HFFc6 (cell line): ENCODE data around the gene ATN1. TPM values are rescaled to one million over a fixed set of nuclear protein-coding genes. Genes with fewer than 3 reads are reported as not detected.
"Not testable (repeated sequence)": the region's sequence is repeated elsewhere in the genome, so short reads cannot be mapped to it uniquely, and the experiment has no call there.

ENCODE experiments used
- DNase-seq: peaks from one replicate; pipeline ENCODE4 v3.0.0-alpha.2; 2018
- H3K27ac Mint-ChIP-seq: 2 replicates; pipeline ENCODE4 v1.8.0; 2020; ENCODE audit warnings: mild to moderate bottlenecking, mixed read lengths
- H3K27me3 Mint-ChIP-seq: 2 replicates; pipeline ENCODE4 v1.8.0; 2021; ENCODE audit warnings: mild to moderate bottlenecking, moderate library complexity, mixed read lengths; ENCODE audit not compliant: insufficient read depth
- H3K36me3 Mint-ChIP-seq: 2 replicates; pipeline ENCODE4 v1.8.0; 2021; ENCODE audit warnings: low read depth, mixed read lengths
- H3K4me1 Mint-ChIP-seq: 2 replicates; pipeline ENCODE4 v1.8.0; 2020; ENCODE audit warnings: low read depth, mixed read lengths
- H3K4me3 Mint-ChIP-seq: 2 replicates; pipeline ENCODE4 v1.8.0; 2020; ENCODE audit warnings: mild to moderate bottlenecking, moderate library complexity, mixed read lengths
- H3K9me3 Mint-ChIP-seq: 2 replicates; pipeline ENCODE4 v1.8.0; 2020; ENCODE audit warnings: mild to moderate bottlenecking, mixed read lengths
- total RNA-seq, 6 experiments: library from RNA; stranded (reverse); fragmentation: NEBNext Ultra II Directional; extraction: Animal tissue kit (Norgen Biotek cat#: 25700); gene quantifications; 2 replicates in 1 of 6; 3 replicates in 5 of 6; pipeline ENCODE4 v1.2.3, GENCODE V29; 2021
- TF ChIP-seq, protein P1 (sequence below): fragments of 200-600 bp; sonication (generic); IDR thresholded peaks from 2 replicates; pipeline ENCODE4 v1.5.0; 2021; ENCODE audit warnings: antibody characterized with exemption, mild to moderate bottlenecking

ATN1 gene
- total RNA-seq, 6 experiments from 2014 or later, result 96.8 to 120 (median 107) TPM

DNA sequence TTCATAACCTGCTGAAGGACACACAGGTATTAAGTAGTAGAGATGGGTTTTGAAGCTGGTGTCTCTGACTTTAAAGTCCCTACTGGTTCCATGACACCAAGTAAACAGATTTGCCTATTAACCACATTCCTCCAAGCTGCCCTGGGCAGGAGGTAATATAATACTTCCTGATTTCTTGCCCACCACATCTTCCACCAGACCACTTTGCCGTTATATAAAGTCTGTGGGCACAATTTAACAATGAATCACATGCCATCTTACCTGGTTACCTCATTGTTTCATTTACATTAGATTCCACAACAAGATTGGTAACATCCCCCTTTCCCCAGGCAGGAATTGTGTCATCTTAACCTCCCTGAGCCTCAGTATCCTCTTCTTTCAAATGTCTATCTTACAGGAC is 24.0 kb upstream of the ATN1 start:
- Mint-ChIP-seq H3K27ac (no peak overlapping the region), H3K4me1 (no peaks in the 10 kb centered on the region)

DNA sequence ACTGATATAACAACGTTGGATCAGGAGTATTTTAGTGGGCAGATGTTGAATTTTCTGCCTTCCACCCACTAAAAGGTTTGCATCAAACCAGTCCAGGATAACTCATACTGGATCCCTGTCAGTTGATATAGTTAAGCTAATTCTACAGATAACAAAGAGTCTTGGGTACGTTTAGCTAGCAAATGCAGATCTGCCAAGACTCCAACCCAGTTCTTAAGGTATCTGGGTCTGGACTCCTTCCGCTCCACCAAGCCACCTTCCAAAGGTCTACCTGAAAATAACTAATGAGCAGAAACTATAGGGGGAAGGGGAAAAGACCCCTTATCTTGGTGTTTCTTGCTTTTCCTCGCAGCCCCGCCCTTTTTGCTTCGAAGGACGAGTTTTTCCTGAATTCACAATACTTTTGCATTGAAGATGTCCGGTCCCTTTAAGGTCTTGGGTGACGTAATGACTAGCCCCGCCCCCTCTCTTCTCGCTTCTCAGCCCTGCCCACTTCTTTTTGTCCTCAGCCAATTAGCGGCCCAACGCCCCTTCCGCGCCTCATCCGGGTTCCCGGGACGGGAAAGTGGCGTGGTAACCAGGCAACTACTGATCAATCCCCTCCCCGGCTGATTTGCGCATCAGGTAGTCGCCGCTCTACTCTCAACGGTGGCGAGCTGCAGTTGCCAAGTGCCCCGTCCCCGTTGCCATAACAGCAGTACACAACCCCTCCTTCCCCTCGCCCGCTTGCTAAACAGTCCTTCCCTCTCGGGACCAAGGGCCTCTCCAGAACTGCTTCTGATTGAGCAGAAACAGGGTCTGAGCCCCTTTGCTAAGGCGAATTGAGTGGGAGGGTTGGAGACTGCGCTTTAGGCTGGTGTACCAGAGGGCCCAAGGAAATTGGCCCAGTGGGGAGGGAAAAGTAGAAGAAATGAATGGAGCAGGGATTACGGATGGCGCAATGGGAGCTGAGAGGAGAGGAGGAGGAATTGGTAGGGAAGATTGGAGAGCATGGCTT is 23.2 kb upstream of the ATN1 start, which contains the start of gene LRRC23:
Gene LRRC23, plus strand, starts transcription at position 543 of the 997 bp plus-strand sequence. CDS start 812 bp downstream, outside the sequence.
- TF ChIP-seq, protein P1, sequence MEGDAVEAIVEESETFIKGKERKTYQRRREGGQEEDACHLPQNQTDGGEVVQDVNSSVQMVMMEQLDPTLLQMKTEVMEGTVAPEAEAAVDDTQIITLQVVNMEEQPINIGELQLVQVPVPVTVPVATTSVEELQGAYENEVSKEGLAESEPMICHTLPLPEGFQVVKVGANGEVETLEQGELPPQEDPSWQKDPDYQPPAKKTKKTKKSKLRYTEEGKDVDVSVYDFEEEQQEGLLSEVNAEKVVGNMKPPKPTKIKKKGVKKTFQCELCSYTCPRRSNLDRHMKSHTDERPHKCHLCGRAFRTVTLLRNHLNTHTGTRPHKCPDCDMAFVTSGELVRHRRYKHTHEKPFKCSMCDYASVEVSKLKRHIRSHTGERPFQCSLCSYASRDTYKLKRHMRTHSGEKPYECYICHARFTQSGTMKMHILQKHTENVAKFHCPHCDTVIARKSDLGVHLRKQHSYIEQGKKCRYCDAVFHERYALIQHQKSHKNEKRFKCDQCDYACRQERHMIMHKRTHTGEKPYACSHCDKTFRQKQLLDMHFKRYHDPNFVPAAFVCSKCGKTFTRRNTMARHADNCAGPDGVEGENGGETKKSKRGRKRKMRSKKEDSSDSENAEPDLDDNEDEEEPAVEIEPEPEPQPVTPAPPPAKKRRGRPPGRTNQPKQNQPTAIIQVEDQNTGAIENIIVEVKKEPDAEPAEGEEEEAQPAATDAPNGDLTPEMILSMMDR, result no peak
- Mint-ChIP-seq H3K27me3 (no peaks in the 10 kb centered on the region; the same call in 1 of the 2 replicates), H3K27ac (no peak within 1 kb of the TSS), H3K36me3 (no peaks in the 10 kb centered on the region), H3K4me3 (no peak within 1 kb of the TSS), H3K9me3 (no peaks in the 10 kb centered on the region), H3K4me1 (no peaks in the 10 kb centered on the region)
- DNase-seq, result peak; percentile 93

More for the DNA sequence above, 24.0 kb upstream of the ATN1 start:
- DNase-seq, result no peak
- Mint-ChIP-seq H3K36me3 (no peaks in the 10 kb centered on the region), H3K4me3 (no peak overlapping the region), H3K9me3 (no peaks in the 10 kb centered on the region), H3K27me3 (no peaks in the 10 kb centered on the region; the same call in 1 of the 2 replicates)
- TF ChIP-seq, protein P1, result no peak

DNA sequence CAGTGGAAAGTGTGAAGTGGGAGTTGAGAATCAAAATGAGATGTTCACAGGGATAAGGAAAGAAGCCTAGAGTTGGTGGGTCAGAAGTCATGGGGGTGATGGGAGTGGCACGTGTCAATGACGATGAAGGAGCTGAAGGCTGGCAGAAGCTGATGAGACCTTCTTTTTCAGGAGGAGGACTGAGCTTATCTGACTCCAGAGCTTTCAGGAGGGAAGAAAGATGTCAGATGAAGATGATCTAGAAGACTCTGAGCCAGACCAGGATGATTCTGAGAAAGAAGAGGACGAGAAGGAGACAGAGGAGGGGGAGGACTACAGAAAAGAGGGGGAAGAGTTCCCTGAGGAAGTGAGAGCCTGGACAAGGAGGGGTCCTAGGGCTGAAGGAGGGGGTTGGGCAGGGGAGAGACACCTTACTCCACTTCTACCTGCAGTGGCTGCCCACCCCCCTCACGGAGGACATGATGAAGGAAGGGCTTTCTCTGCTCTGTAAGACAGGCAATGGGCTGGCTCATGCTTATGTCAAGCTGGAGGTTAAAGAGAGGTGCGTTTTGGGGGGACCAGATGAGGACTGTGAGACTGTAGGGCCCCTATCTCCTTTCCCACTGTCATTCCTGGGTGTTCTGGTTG is 22.2 kb upstream of the ATN1 start:
- H3K27ac Mint-ChIP-seq, result no peak overlapping the region
- H3K27me3 Mint-ChIP-seq, result no peaks in the 10 kb centered on the region; the same call in 1 of the 2 replicates
- no peaks in the 10 kb centered on the region for H3K36me3 Mint-ChIP-seq
- H3K4me3 Mint-ChIP-seq, result no peak overlapping the region
- TF ChIP-seq, protein P1, result no peak
- no peaks in the 10 kb centered on the region for H3K9me3 Mint-ChIP-seq
- H3K4me1 Mint-ChIP-seq, result no peaks in the 10 kb centered on the region
- DNase-seq, result no peak

DNA sequence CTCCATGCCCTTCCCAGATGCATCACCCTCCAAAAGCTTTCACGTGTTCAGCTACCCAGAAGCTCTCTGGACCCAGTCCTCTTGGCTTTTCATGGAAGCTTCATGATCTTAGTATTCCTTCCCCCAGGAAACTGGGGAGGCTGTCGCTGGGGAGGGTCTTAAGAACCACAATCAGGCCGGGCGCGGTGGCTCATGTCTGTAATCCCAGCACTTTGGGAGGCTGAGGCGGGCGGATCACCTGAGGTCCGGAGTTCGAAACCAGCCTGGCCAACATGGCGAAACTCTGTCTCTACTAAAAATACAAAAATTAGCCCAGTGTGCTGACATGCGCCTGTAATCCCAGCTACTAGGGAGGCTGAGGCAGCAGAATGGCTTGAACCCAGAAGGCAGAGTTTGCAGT is 19.6 kb upstream of the ATN1 start:
- not testable (repeated sequence) for DNase-seq, H3K36me3 Mint-ChIP-seq, H3K4me3 Mint-ChIP-seq, H3K27ac Mint-ChIP-seq, H3K4me1 Mint-ChIP-seq, H3K9me3 Mint-ChIP-seq, H3K27me3 Mint-ChIP-seq

DNA sequence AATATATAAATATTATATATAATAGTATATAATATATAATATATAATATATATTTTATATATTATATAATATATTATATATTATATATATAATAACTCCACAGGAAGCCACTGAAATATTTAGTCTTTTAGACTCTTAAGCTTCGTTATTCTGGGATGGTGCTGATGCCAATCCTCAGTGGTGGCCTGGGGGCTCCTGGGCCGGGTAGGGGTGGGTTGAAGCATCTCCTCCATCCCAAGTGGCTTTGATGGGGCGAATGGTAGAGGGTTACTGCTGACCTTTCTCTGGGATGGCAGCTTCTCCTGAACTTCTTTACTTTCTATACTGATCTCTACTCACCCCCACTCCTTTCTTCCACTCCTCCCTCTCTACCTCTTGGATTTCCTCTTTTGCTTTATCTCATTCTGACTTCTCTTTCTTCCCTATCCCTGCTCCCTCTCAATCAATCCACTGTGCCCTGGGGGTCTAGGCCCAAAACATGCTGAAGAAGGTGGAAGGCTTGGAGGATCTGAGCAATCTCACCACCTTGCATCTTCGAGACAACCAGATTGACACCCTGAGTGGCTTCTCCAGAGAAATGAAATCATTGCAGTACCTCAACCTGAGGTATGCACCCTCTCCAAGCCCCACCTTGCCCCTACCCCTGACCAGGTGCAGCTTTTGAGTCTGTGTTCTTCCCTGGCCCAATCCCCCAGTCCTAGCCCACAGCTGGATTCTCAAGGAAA is 18.2 kb upstream of the ATN1 start:
- Mint-ChIP-seq H3K27me3 (peaks cover 4% of the 10 kb centered on the region), H3K4me1 (peaks cover 7% of the 10 kb centered on the region; the same call in 1 of the 2 replicates), H3K9me3 (no peaks in the 10 kb centered on the region), H3K27ac (no peak overlapping the region), H3K36me3 (no peaks in the 10 kb centered on the region), H3K4me3 (no peak overlapping the region)
- DNase-seq, result no peak
- TF ChIP-seq, protein P1, result no peak
